Transverse colon (tissue), 4 donors: ENCODE data around the gene SLC7A14.

Experiments
- POLR2AphosphoS5 ChIP-seq, 3 donors: sonication (generic); formaldehyde crosslinking; IDR thresholded peaks; one replicate each; pipeline ENCODE4 v1.6.1; 2016; ENCODE audit warnings: antibody characterized with exemption in 3 of 3
- TF ChIP-seq, protein P1 (sequence below), 5 experiments: fragments of 200-600 bp in 3 of 5; fragments of 450-650 bp in 2 of 5; sonication (generic) in 3 of 5; IDR thresholded peaks; 1 replicate in 2 of 5; 2 replicates in 3 of 5; pipeline ENCODE4 v1.5.1; 2016 to 2017; ENCODE audit warnings: antibody characterized with exemption in 5 of 5, inconsistent platforms in 3 of 5, mild to moderate bottlenecking in 2 of 5, moderate library complexity in 1 of 5

DNA sequence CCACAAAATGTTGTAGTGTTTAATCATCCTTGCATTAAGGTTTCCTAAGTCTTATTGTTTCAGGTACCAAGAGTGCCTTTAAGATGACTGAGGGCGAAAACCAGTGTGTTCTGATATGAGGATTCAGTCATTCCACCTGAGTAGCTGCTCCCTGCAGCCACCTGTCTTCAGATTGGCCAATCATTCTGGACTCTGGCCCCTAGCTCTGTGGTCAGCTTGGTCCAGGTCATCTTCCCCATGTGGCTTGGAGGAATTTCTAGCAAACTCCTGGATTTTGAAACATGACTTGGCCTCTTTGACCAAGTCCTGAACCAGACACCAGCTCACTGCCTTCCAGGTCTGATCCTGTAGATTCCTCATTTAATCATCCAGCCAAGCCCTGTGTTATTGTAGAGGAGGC lies 7.8 kb upstream of the SLC7A14 start:
- TF ChIP-seq, protein P1, sequence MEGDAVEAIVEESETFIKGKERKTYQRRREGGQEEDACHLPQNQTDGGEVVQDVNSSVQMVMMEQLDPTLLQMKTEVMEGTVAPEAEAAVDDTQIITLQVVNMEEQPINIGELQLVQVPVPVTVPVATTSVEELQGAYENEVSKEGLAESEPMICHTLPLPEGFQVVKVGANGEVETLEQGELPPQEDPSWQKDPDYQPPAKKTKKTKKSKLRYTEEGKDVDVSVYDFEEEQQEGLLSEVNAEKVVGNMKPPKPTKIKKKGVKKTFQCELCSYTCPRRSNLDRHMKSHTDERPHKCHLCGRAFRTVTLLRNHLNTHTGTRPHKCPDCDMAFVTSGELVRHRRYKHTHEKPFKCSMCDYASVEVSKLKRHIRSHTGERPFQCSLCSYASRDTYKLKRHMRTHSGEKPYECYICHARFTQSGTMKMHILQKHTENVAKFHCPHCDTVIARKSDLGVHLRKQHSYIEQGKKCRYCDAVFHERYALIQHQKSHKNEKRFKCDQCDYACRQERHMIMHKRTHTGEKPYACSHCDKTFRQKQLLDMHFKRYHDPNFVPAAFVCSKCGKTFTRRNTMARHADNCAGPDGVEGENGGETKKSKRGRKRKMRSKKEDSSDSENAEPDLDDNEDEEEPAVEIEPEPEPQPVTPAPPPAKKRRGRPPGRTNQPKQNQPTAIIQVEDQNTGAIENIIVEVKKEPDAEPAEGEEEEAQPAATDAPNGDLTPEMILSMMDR (IDR thresholded peaks at IDR 0.05): no peak
- TF ChIP-seq POLR2AphosphoS5 (IDR thresholded peaks at IDR 0.05): no peak
